Activated naive CD8-positive, alpha-beta T cell treated with anti-CD3 and anti-CD28 coated beads, Interleukin-2, amount 50 U/mL, for 16 hours (primary cell): ENCODE data around the gene RAP1A.
"Not testable (repeated sequence)": the region's sequence is repeated elsewhere in the genome, so short reads cannot be mapped to it uniquely, and the experiment has no call there.

ENCODE experiments used
- DNase-seq: peaks from one replicate; pipeline ENCODE4 v3.0.0-alpha.2; 2020; ENCODE audit warnings: low read depth, low spot score

RAP1A gene

DNA sequence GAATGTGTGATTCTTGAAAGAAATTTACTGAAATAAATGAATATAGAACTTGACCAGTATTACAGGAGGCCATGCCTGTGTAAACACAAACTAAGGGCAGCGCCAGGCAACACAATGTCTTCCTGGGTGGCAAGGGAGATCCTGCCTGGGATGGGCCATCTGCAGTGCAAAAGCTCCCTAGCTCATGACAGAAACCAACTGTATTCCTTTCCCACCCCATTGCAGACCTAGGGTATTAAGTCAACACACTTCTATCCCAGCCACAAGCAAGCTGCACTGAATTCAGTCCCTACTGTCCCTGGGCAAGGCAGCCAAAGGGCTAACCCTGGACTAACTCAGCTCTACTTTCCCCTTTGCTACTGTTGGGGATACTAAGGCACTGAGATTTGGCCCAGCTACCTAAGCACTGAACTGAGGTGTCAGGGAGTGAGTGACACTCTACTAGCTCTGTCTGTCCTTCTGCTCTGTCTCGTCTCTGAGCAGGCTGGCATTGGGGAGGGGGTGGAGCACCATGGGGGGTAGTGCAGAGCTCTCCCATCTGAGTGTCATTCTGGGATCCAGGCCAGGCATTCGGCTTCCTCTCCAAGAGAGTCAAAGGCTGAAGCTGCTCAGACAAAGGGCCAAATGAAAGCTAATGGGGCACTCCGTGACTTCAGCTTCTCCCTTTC is 117.1 kb downstream of the RAP1A start:
- DNase-seq = no peak

DNA sequence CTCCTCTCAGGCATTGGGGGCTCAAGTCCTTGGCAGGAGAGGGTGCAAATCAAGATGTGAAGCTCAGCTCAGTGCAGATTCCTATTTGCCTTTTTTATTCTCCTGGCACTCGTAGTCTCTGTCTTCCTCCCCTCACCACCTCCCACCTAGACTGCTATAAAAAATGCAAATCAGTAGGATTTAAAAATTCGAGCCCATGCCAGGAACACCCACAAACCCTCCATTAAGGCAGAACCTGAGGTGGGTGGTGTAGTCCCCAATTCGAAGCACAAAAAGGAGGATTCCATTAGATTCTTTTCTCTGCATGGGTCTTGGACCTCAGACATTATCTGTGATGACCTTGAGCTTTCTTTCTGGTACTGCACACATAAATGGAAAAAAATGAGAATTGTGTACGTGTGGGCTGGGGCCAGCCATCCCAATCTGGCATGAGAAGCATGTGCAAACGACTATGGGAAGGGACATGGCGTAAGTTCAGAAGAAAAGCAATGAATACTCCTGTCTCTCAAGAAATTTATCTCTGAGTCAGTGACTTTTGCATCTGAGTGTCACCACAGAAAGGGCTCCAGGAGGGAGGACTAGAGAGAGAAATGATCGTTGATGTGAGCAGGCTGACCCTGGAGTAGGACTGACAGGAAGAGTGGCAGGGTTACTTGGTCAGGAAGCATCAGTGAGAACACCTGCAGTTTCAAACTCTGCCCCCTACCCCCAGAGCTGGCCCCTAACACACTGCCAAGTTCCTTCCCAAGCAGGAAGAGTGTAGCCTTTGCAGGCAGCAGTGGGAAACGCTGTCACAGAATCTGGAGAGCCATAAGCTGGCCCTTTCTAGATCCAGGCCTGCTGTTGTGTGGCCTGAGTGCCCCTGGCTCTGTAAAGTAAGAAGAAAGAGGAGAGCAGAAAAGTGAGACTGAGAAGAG is 117.9 kb downstream of the RAP1A start:
- no peak for DNase-seq

DNA sequence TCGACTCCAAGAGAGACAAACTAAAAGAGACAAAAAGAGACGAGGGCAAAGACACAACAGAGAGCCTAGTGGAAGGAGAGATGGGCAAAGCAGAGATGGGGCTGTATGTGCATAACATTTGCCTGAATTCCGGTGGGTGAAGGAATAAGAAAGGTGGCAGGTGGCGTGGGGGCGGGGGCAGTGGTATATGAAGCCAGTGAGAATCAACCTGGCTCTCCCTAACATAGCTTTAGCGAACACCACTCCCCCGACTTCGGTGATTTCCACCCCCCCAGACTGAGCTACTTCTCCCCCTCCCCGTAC is 118.5 kb downstream of the RAP1A start:
- no peak for DNase-seq

DNA sequence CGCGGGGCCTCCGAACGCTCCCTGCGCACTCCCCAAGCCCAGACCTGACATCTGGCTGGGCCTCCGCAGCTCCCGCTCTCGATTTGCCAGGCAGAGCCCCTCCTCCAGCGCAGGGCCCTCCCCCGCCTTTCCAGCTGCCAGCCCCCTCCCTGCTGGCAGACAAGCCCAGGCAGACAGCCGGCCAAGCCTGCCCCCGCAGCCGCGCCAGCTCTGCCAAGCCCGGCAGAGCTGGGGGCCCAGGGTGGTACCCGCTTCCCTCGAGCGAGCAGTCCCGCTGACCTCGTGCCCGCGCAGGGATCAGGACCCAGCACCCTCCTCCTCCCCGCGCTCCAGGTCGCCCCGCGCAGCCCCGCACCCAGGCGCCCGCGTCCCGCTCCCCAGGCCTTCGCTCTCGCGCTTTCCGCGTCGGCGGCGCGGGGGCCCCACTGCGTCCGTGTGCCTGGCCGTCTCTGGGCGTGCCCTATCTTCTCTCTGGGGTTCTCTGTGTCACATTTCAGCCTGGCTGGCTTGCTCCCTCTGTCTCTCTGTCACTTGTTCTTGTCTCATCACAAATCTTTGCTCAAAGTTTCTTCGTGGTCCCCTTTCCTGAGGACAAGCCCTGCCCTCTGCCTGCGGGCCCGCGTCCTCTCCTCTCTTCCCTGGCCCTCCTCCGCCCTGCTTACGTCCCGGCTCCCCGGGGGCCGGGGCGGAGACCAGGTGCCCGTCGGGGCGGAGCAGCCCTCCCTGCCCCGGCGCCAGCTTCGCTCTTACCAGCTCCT is 119.0 kb downstream of the RAP1A start:
- DNase-seq = no peak

DNA sequence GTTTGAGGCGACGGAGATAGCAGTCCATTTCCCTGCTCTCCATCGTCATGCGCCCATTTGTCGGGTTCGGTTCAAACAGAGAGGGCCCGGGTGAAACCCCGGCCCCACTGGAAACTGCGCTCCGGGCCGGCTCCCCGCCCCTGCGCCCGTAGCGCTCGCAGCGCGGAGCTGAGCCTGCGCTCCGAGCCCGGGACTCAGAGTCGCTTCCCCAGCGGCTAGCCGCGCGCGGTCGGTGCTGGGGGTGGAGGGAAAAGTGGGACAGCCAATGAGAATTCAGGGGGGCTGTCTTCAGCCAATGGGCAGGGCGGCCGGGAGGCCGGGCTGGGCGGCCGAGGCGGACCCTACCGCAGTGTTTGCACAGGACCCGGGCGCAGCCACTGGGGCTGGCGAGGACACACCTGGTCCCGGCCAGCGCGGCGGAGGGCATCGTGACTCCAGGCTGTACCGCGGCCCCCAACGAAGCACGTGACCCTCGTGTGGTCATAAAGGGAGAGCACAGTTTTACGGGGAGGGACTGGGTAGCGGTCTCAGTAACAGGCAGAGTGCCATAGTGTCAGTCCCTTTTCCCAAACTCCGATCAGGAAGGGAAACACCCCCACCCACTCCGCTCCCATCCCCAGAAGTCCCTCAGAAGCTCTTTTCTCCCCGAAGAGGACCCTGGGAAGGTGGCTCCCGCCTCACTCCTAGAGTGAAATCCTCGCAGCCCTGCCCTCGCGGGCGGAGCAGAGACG is 119.8 kb downstream of the RAP1A start, which contains the start of gene INKA2:
INKA2 (minus strand) TSS at position 202 of the 731 bp plus-strand sequence; CDS start at position 49, 153 bp downstream.
- DNase-seq = peak; percentile 37

DNA sequence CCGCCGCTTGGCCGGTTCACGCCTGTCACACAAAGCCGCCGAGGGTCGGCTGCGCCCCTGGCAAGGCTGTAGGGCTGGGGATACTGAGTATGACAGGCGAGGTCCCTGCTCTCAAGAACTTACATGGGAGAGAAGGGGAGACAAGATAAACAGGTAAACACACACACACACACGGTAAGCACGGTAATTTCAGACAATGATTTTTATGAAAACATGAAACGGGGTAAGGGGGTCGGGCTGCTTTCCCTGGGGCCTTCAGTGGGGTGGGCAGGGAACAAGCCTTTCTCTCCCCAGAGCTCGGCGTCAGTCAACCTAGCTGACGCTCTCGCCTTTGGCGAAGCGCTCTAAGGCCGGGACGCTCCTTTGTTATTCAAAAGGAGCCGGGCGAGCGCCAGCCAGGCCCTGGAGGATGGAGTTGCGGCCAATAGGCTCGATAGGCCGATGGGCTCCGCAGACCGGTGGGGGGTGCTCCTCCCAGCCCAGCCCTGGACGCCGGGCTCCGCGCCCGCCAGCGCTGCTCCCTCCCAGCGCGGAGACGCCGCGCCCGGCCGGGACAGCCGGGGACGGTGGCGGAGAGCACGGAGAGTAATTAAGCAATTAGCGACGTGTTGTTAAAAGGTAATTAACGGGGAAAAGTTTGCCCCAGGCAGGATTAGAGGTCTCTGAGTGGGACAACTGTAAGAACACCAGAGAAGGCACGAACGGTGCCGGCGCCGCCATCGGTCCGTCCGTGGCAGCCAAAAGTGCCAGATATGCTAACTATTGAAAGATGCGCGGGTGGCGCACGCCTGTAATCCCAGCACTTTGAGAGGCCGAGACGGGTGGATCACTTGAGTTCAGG is 120.6 kb downstream of the RAP1A start:
- no peak for DNase-seq

DNA sequence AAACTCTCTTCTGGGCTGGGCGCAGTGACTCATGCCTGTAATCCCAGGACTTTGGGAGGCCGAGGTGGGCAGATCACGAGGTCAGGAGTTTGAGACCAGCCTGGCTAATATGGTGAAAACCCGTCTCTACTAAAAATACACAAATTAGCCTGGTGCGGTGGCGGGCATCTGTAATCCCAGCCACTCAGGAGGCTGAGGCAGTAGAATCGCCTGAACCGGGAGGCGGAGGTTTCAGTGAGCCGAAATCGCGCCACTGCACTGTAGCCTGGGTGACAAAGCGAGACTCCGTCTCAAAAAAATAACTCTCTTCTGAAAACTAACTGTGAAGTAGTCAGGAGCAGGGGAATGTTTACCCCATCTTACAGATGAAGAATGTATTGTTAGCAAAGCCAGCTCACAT is 122.7 kb downstream of the RAP1A start:
- not testable (repeated sequence) for DNase-seq

DNA sequence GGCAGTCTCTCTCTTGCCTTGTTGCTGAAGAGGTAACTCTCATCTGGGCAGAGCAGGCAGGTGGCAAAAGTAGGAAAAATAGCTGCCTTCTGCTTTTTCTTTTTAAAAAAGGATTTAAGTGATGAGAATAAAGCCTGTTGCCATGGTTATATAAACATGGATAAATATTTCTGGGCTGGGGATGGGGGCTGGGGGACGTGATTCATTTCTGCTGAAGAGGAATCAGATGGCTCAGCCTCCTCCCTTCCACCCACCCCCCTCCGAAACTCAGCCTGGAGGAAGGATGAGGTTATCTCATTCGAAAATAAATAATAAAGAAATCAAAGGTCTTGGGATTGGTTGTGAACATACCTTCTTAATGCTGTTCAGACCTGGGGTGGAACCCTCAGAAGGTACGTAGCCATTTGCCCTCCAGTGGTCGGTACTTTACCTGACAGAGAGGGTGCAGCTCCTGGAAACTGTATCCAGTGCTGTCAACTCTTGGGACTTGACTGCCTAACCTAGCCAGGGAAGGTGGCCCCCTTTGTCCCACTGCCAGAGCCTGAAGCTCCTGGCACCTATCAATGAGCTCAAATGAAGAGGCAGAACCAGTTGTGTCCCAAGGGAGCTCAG is 123.5 kb downstream of the RAP1A start:
- DNase-seq = no peak

DNA sequence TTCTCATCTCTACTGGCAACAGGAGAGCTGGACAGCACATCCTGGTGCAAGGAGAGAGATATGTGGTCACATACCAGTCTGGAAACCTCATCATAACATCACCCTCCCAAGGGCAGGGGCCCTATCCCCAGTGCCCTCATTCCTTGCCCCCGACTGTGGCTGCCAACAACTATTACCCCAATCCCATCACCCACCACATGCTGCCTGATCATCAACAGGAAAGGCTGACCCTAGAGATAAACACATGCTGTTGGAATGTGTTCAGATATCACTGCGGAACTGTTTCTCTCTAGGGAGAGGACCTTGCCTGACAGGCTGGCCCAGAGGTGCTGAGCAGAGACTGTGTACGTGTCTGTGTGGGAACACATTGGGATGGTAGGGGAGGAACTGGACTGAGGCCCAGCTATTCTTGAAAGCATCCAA is 124.1 kb downstream of the RAP1A start:
- DNase-seq = no peak

DNA sequence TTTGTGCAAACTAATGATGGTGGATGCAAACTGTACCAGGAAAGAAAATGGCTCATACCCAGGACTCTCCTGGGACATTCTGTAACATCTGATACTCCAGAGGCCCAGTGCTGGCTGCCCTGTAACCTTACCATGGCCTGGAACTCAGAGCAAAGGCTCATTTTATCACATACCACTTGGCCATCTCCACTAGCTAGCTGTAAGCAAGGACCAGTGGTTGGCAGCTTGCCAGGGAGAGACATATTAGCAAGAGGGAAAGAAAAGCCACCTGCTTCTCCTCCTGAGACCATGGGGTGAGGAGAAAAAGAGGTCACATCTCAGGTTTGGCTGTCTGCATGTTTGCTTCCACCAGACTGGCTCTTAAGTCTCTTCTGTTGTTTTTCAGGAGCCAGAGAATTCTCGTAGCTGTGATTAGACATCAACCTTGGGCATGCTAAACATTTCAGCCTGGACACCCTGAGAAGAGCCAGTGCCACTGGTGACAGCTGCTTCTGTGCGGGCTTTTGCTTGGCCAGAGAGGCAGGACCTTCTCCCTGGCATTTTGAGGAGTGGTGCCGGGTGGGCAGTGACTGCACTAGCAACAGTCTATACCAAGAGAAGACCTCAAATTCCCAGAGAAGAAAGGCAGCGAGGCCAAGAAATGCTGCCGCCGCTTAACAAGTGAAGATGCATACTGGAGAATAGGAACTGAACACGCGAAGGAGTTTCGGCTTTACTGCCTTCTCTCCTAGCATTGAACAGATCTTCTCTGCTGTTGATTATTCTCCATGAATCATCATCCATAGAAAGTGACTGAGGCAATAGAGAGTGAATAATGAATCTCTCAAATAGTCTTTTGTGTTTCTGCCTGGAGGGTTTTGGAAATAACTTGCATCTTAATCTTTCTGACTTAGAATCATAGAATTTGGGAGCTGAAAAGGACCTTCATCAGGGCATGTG is 126.4 kb downstream of the RAP1A start:
- no peak for DNase-seq

DNA sequence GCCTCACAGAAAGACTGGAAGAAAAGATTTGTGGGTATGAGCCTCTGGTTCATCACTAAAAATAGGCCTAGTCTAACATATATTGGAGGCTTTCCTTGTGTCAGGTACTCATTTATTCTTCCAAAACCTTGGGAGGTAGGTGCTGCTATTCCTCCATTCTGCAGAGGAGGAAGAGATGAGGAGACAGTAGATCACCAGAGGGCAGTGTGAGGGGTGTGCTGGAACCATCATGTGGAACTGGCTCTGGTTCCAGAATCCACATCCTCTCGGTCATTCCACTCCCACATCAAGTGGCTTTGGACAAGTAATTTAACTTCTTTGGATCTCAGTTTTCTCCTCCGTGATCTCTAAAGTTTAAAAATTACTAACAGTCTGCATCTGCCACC is 127.0 kb downstream of the RAP1A start:
- no peak for DNase-seq

DNA sequence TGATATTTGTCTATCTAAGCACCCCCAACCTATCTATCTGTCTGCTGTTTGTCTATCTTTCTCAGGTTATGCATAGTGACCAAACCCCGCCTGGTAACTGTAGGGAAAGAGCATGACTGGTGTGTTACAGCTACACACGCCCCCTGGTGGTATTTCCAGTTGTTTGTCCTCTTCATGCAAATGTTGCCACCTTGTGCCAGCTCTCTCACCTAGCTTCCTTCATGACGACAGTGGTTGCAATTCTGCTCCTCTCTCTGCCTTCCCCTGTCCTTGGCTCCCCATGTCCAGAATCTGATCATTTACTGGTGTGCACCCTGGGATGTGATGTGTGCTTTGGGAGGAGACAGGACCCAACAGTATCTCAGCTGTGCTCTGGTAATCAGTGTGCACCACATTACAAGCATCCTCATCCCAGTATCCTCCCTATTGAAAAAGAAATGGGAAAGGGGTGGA is 127.7 kb downstream of the RAP1A start:
- no peak for DNase-seq

DNA sequence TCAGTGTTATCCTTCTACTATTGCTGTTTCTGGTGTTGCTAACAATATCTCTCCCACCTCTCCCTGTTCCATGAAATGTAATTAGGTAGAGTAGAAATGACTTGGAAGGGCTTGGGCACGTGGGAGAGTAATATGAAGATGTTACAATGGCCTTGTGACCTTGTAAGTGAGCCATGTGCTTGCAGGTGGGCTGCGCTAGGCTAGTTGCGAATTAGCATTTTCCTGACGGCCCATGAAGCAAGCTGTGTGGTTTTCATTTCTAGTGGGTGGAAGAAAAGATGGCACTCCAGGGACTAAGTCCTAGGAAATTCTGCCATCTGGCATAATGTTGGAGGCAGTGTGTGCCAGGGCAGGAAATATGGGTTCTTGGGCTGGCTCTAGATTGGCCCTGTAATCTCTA is 128.4 kb downstream of the RAP1A start:
- DNase-seq = no peak

DNA sequence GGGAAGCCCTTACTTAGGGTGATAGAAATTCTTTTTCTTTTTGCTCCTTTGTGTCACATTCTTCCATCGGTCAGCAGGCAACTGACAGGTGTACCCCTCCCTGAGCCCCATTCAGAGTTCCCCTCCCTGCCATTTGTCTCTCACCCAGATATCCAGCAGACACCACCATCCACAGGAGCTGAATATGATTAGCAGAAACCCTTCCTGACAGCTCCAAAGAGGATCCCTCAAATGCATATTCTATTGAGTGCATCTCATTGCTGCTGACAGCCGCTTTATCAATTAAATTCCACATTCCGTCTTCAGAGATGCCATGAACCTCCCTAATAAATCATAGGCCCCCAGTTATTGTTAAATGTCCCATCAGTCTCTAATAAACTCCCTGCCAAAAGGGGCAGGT is 130.0 kb downstream of the RAP1A start:
- DNase-seq = no peak

DNA sequence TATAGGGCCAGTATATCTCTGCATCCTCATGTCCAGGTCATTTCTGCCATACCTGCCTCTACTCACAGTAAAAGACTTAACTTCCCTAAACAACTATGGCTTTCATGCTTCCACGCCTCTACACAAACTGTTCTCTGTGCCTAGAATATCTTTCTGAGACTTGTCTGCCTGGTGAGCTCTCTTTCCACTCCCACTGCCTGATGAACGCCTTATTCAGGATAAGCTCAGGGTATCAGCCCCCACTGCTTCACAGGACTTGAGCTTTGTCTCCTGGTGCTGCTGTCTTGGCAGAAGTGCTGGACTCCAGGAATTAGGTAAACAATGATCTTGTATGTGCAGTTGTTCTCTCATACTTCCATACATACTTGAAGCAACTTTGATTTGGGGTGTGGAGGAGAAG is 131.3 kb downstream of the RAP1A start:
- no peak for DNase-seq

DNA sequence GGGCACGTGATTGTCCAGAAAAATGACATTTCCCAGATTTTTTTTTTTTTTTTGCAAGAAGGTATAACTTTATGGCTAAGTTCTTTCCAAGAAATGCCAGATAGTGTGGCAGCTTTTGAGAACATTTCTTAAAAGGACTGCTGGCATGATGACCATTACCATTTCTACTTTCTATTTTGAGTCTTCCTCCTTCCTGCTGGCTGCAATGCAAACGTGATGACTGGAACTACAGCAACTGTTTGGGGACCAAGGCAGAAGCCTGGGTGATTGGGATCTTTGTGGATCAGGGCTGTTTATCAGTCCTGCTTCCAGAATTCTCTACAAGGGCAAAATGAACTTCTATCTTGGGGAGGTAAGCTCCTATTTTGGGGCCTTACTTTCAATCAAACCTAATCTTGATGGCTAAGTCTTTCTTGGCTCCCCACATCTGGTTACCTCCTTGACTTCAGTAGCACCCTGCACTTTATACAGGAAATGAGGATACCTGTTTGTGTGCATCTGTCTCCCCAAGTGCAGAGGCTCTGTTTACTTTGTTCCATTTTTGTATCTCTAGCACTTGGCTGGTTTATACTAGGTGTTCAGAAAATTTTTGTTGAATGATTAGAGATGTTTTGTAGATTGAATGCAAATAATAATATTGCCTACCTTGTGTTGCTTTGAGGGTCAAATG is 132.5 kb downstream of the RAP1A start:
- DNase-seq = no peak

DNA sequence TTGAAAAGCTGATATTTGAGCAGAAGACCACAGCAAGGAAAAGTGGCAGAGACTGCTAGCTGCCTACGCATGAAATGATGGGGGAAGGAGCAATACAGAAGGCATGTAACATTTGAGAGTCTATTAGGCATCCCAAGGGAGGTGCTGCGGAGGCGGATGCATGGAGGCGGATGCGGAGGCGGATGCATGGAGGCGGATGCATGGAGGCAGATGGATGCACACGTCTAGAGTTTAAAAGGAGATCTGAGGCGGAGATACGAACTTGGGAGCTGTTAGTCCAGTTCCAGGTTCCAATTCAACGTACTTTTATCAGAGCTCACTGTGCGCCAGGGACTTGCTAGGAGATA is 135.4 kb downstream of the RAP1A start:
- no peak for DNase-seq

DNA sequence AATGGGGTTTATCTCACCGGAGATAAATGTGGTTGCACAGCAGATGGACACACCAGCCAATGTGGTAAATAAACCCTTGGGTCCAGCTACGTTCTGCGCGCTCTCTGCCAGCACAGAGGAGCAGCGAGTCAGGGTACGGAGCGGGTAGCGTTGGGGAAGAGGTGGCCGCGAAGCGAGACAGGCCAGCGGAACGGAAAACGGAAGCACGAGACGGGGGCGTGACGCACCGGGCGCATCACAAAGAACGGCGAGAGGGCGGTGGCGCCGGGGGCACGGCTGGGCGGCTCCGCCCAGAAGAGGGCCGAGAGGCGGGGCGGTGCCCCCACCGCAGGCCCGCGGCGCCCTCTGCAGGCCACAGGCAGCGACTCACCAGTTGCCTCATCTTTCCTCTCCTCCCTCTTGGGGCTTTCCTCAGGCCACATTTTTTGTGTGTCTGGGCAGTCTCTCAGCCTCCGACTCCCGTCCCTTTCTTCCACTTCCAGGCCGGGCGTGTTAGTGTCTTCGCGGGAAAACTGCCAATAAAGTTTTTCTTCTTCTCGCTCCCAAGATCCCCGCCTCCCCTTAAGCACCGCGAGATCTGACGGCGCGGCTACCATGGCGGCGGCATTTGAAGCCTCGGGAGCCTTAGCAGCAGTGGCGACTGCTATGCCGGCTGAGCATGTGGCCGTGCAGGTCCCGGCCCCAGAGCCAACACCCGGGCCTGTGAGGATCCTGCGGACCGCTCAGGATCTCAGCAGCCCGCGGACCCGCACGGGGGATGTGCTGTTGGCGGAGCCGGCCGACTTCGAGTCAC is 135.9 kb downstream of the RAP1A start, which contains the start of gene DDX20:
DDX20 (plus strand) TSS at position 571 of the 793 bp plus-strand sequence; CDS start at position 595, 24 bp downstream.
- peak; percentile 86 for DNase-seq
